Tibial artery (tissue), 4 donors: ENCODE results near the gene SNX30.

Experiments used
- DNase-seq, 2 donors: peaks; one replicate each; pipeline ENCODE4 v3.0.0-alpha.2; 2019
- H3K27ac ChIP-seq, 2 donors: fragments of 200-600 bp; sonication (generic) in 1 of 2; 1 replicate in 1 of 2; 2 replicates in 1 of 2; pipeline ENCODE4 v1.5.1; 2018 to 2019; ENCODE audit warnings: mild to moderate bottlenecking in 1 of 2
- H3K27me3 ChIP-seq, 2 donors: fragments of 200-600 bp; sonication (generic) in 1 of 2; one replicate each; pipeline versions ENCODE4 v1.5.1 to v1.6.0; 2016 to 2019
- H3K36me3 ChIP-seq, 3 donors: fragments of 200-600 bp; sonication (generic) in 2 of 3; one replicate each; pipeline ENCODE4 v1.5.1; 2016 to 2019; ENCODE audit warnings: mild to moderate bottlenecking in 2 of 3
- H3K4me1 ChIP-seq, 4 donors: fragments of 200-600 bp; sonication (generic) in 2 of 4; 1 replicate in 3 of 4; 2 replicates in 1 of 4; pipeline ENCODE4 v1.5.1; 2016 to 2019
- H3K4me3 ChIP-seq, 2 donors: fragments of 200-600 bp; sonication (generic) in 1 of 2; 1 replicate in 1 of 2; 2 replicates in 1 of 2; pipeline ENCODE4 v1.5.1; 2018 to 2019; ENCODE audit warnings: mild to moderate bottlenecking in 2 of 2
- H3K9me3 ChIP-seq, 3 donors: fragments of 200-600 bp; sonication (generic) in 1 of 3; one replicate each; pipeline ENCODE4 v1.5.1; 2016 to 2019
- CTCF ChIP-seq, 2 experiments: fragments of 200-600 bp in 1 of 2; fragments of 450-650 bp in 1 of 2; IDR thresholded peaks; one replicate each; pipeline ENCODE4 v1.5.1; 2017 to 2019; ENCODE audit warnings: antibody characterized with exemption in 2 of 2, mild to moderate bottlenecking in 1 of 2, moderate library complexity in 1 of 2
- intact Hi-C: fragments of 100-400 bp; cut with DNase I; formaldehyde crosslinking; loops from one replicate; pipeline ENCODE4 v1.15.0; 2023; ENCODE audit warnings: low total_unique reads

Gene SNX30

GRCh38 chr9:112760821-112761220 lies 10.3 kb downstream of the SNX30 start:
- no peak for TF ChIP-seq CTCF (IDR thresholded peaks at IDR 0.05)

DNA sequence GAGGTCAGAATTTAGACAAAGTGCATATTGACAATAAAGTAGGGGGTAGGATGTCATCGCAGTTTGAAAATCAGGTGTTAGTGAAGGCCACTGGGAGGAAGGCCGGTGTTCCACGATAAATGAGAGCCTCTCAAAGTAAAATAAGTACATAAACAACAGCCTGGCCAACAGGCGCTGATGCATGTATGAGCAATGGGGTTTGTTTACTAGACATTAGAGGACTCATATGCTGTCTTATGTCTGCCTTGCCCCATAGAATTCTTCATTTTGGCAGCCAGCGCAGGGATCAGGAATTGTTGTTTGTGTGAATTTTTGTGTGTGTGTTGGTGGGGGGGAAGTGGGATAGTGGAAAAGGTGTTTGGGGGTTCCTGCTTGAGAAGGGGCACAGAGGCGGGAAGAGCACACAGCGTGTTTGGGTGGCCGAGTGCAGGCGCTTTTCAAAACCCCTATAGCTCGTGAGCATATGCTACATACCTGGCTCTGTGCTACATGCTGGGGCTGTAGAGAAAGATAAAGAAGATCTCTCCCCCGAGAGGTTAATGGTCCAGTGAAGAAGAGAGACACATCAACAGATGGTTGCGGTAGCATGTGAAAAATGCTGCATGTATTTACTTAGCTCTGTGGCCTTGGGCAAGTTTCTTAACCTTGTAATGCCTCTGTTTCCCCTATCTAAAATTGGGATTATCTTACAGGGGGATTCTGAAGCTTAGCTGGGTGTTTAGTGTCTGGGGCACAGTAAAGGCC lies 11.5 kb downstream of the SNX30 start:
- H3K4me1 ChIP-seq = peaks cover 0 to 13% (median 9%) of the 10 kb centered on the region in 4 donors
- DNase-seq = no peak
- H3K27me3 ChIP-seq = no peaks in the 10 kb centered on the region
- intact Hi-C loops = no loop called here
- no peak overlapping the region for H3K4me3 ChIP-seq
- peaks cover 0 to 5% (median 0%) of the 10 kb centered on the region in 3 donors for H3K9me3 ChIP-seq
- H3K36me3 ChIP-seq = no peaks in the 10 kb centered on the region
- TF ChIP-seq CTCF (IDR thresholded peaks at IDR 0.05) = no peak
- H3K27ac ChIP-seq = no peak overlapping the region

More at GRCh38 chr9:112760821-112761220, 10.3 kb downstream of the SNX30 start:
- Histone ChIP-seq H3K4me3 (no peak overlapping the region), H3K9me3 (peaks cover 0 to 1% (median 0%) of the 10 kb centered on the region in 3 donors), H3K36me3 (no peaks in the 10 kb centered on the region), H3K27ac (no peak overlapping the region), H3K27me3 (no peaks in the 10 kb centered on the region), H3K4me1 (peaks cover 0 to 17% (median 9%) of the 10 kb centered on the region in 4 donors)
- DNase-seq = no peak
- intact Hi-C loops = no loop called here

DNA sequence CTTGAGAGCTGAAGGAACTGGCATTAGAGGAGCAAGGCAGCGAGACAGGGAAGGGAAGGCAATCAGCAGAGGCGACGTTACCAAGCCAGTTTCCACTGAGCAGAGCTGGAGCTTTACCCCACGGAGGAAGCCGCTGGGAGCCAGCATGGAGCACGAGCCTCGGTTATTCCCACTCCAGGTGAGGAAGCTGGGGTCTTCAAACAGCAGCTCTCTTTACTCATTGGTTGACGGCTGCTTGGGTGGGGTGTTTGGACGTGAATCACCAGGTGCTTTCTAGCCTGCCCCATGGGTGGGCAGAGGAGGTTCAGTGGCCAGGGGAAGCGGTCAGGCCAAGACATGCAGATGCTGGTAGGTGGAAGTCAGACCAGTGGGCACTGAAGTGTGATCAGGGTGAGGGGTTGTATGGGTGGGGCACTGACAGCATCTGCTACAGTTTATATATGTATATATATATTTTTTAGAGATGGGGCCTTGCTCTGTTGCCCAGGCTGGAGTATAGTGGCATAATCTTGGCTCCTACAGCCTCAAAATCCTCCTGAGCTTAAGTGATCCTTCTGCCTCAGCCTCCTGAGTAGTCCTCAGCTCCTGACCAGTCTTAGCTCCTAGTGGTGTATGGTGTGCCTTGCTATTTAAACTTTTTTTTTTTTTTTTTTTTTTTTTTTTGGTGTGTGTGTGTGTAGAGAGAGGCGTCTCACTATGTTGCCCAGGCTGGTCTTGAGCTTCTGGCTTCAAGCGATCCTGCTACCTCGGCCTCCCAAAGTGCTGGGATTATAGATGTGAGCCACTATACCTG lies 12.4 kb downstream of the SNX30 start:
- H3K4me1 ChIP-seq = peaks cover 0 to 13% (median 9%) of the 10 kb centered on the region in 4 donors
- DNase-seq = no peak
- intact Hi-C loops = no loop called here
- H3K9me3 ChIP-seq = peaks cover 0 to 5% (median 0%) of the 10 kb centered on the region in 3 donors
- TF ChIP-seq CTCF (IDR thresholded peaks at IDR 0.05) = no peak
- no peak overlapping the region for H3K4me3 ChIP-seq
- H3K27ac ChIP-seq = no peak overlapping the region
- H3K36me3 ChIP-seq = no peaks in the 10 kb centered on the region
- no peaks in the 10 kb centered on the region for H3K27me3 ChIP-seq

GRCh38 chr9:112764344-112764743 lies 13.8 kb downstream of the SNX30 start:
- Histone ChIP-seq H3K4me1 (peaks cover 0 to 10% (median 8%) of the 10 kb centered on the region in 4 donors), H3K36me3 (no peaks in the 10 kb centered on the region), H3K27me3 (no peaks in the 10 kb centered on the region), H3K9me3 (peaks cover 0 to 5% (median 0%) of the 10 kb centered on the region in 3 donors), H3K27ac (no peak overlapping the region), H3K4me3 (no peak overlapping the region)
- TF ChIP-seq CTCF (IDR thresholded peaks at IDR 0.05) = no peak
- peak in 1 of 2 donors; percentile 59 for DNase-seq
- intact Hi-C loops = no loop called here

DNA sequence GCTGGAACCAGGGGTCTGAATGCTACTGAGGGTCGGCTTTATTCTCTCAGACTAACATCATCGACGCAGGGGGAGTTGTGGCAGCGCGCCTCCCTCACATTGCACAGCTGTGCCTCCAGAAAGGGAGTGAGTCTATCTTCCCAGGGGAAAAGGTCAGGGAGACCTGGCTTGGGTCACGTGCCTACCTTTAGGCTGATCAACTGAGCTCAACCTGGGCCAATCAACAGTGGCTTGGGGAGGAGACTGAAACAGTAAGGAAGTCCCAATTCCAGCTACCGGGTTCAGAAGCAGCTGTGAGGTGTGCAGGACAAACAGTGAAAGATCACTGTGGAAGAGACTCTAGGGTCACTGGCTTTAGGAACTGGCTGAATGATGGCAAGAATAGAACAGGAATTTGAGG lies 14.3 kb downstream of the SNX30 start:
- no peak for TF ChIP-seq CTCF (IDR thresholded peaks at IDR 0.05)
- no peaks in the 10 kb centered on the region for H3K27me3 ChIP-seq
- no peak overlapping the region for H3K4me3 ChIP-seq
- H3K36me3 ChIP-seq = no peaks in the 10 kb centered on the region
- DNase-seq = peak in 1 of 2 donors; percentile 35
- intact Hi-C loops = no loop called here
- H3K9me3 ChIP-seq = peaks cover 0 to 5% (median 0%) of the 10 kb centered on the region in 3 donors
- H3K27ac ChIP-seq = no peak overlapping the region
- H3K4me1 ChIP-seq = peaks cover 0 to 10% (median 8%) of the 10 kb centered on the region in 4 donors
